ENCODE measurements around the gene MRPS9.

- no peak for TF ChIP-seq CTCF (conservative IDR thresholded peaks at IDR 0.05)
- no peak for TF ChIP-seq ZFX (IDR thresholded peaks at IDR 0.05)
These were observed 61.3 kb downstream of the MRPS9 start for GRCh38 chr2:105099153-105099552.
